GM19099 (cell line): Measurements from ENCODE around the gene MICAL3.

ENCODE experiments used
- POLR2A ChIP-seq: IDR thresholded peaks from 3 replicates; pipeline ENCODE4 v1.6.1; 2011; ENCODE audit warnings: low read depth; ENCODE audit not compliant: insufficient read length; ENCODE audit errors: extremely low read depth

MICAL3 gene

GRCh38 chr22:17883356-17883755 lies 141.0 kb downstream of the MICAL3 start:
- TF ChIP-seq POLR2A = no peak

- no peak for TF ChIP-seq POLR2A
Observed at GRCh38 chr22:17882727-17883126, 141.6 kb downstream of the MICAL3 start.

- no peak for TF ChIP-seq POLR2A
Observed at GRCh38 chr22:17882162-17882561, 142.2 kb downstream of the MICAL3 start.

- TF ChIP-seq POLR2A = no peak
Observed at GRCh38 chr22:17881366-17881765, 143.0 kb downstream of the MICAL3 start.

- TF ChIP-seq POLR2A = no peak
Observed at GRCh38 chr22:17880468-17880867, 143.9 kb downstream of the MICAL3 start.

- no peak for TF ChIP-seq POLR2A
Observed at GRCh38 chr22:17880020-17880419, 144.3 kb downstream of the MICAL3 start.

- no peak for TF ChIP-seq POLR2A
Observed at GRCh38 chr22:17878941-17879340, 145.4 kb downstream of the MICAL3 start.

- TF ChIP-seq POLR2A = no peak
Observed at GRCh38 chr22:17878186-17878694, 146.1 kb downstream of the MICAL3 start.

GRCh38 chr22:17876306-17876831 lies 148.0 kb downstream of the MICAL3 start:
- TF ChIP-seq POLR2A = no peak

GRCh38 chr22:17875631-17876030 lies 148.7 kb downstream of the MICAL3 start:
- no peak for TF ChIP-seq POLR2A

GRCh38 chr22:17875156-17875555 lies 149.2 kb downstream of the MICAL3 start:
- no peak for TF ChIP-seq POLR2A

GRCh38 chr22:17874231-17874905 lies 150.0 kb downstream of the MICAL3 start:
- no peak for TF ChIP-seq POLR2A

GRCh38 chr22:17873804-17874203 lies 150.6 kb downstream of the MICAL3 start:
- TF ChIP-seq POLR2A = no peak

- no peak for TF ChIP-seq POLR2A
Observed at GRCh38 chr22:17873116-17873515, 151.2 kb downstream of the MICAL3 start.

GRCh38 chr22:17872471-17872870 lies 151.9 kb downstream of the MICAL3 start:
- TF ChIP-seq POLR2A = no peak

GRCh38 chr22:17871726-17872458 lies 152.5 kb downstream of the MICAL3 start:
- no peak for TF ChIP-seq POLR2A
